ENCODE results near the gene CD1D.
"Not testable (repeated sequence)": the region's sequence is repeated elsewhere in the genome, so short reads cannot be mapped to it uniquely, and the experiment has no call there.

CD1D gene

GRCh38 chr1:158176849-158177699 lies 3.6 kb upstream of the CD1D start:
- not testable (repeated sequence) for DNase-seq

- peak; percentile 14 for DNase-seq
These were observed 2.8 kb upstream of the CD1D start for GRCh38 chr1:158177700-158178450.

GRCh38 chr1:158179301-158180041 lies 1.2 kb upstream of the CD1D start:
- no peak for DNase-seq

GRCh38 chr1:158181577-158181922 lies 855 bp downstream of the CD1D start:
- DNase-seq, result no peak

GRCh38 chr1:158185770-158186169 lies 5.1 kb downstream of the CD1D start:
- DNase-seq, result no peak

GRCh38 chr1:158186180-158186579 lies 5.5 kb downstream of the CD1D start:
- no peak for DNase-seq

GRCh38 chr1:158188611-158189010 lies 7.9 kb downstream of the CD1D start:
- no peak for DNase-seq

- DNase-seq, result no peak
These were observed 8.9 kb downstream of the CD1D start for GRCh38 chr1:158189624-158190023.

- no peak for DNase-seq
These were observed 10.6 kb downstream of the CD1D start for GRCh38 chr1:158191299-158191698.

GRCh38 chr1:158196461-158196860 lies 15.8 kb downstream of the CD1D start:
- no peak for DNase-seq

GRCh38 chr1:158199849-158200248 lies 19.2 kb downstream of the CD1D start:
- DNase-seq, result no peak

GRCh38 chr1:158200527-158200926 lies 19.8 kb downstream of the CD1D start:
- no peak for DNase-seq

- no peak for DNase-seq
These were observed 23.2 kb downstream of the CD1D start for GRCh38 chr1:158203693-158204457.

GRCh38 chr1:158204458-158204827 lies 23.7 kb downstream of the CD1D start:
- no peak for DNase-seq

GRCh38 chr1:158208586-158209116 lies 28.0 kb downstream of the CD1D start:
- DNase-seq, result no peak

- DNase-seq, result no peak
These were observed 31.6 kb downstream of the CD1D start for GRCh38 chr1:158212320-158212719.

GRCh38 chr1:158223445-158223844 lies 42.8 kb downstream of the CD1D start:
- DNase-seq, result not testable (repeated sequence)

- no peak for DNase-seq
These were observed 47.4 kb downstream of the CD1D start for GRCh38 chr1:158227904-158228623.
